SK-N-SH (cell line): Measurements from ENCODE around the gene ANKS6. TPM values are rescaled to one million over a fixed set of nuclear protein-coding genes. Genes with fewer than 3 reads are reported as not detected.
A peak's percentile ranks its signal among the peaks of the same experiment; 100 is the strongest.

Source experiments
- CTCF ChIA-PET: fragments of 300-600, 350-600 bp; formaldehyde crosslinking; extraction: SDS; loops from one replicate; lab custom pipeline; 2021; lab: Yijun Ruan, JAX
- POLR2A ChIA-PET: fragments of 350-600 bp; sonication (Branson Sonifier 250); formaldehyde crosslinking; extraction: SDS; loops from one replicate; lab custom pipeline; 2020; ENCODE audit warnings: antibody characterized with exemption, inconsistent platforms; lab: Yijun Ruan, JAX
- DNase-seq: peaks from one replicate; pipeline ENCODE4 v3.0.0; 2012
- H2AFZ ChIP-seq: fragments of 200-600 bp; sonication (generic); 2 replicates; pipeline ENCODE4 v1.8.1; 2016; ENCODE audit warnings: antibody characterized with exemption, mild to moderate bottlenecking, low read depth
- H3F3A ChIP-seq: fragments of 200-600 bp; sonication (generic); replicated peaks from 2 replicates; pipeline ENCODE3; 2016; ENCODE audit warnings: antibody characterized with exemption, mild to moderate bottlenecking; ENCODE audit not compliant: insufficient read depth
- H3K27ac ChIP-seq, 2 experiments: fragments of 200-500 bp in 1 of 2; fragments of 200-600 bp in 1 of 2; sonication (Bioruptor generic) in 1 of 2; sonication (generic), shearing (Covaris generic) in 1 of 2; 2 replicates each; pipeline versions ENCODE4 v1.5.1 to v1.6.1; 2014 to 2016; ENCODE audit warnings: low read depth in 2 of 2, inconsistent platforms in 1 of 2, low read length in 1 of 2, mild to moderate bottlenecking in 1 of 2, mixed read lengths in 1 of 2
- H3K27me3 ChIP-seq: fragments of 200-600 bp; sonication (generic), shearing (Covaris generic); 2 replicates; pipeline ENCODE4 v1.6.1; 2016; ENCODE audit warnings: mixed run types; ENCODE audit not compliant: insufficient read depth
- H3K36me3 ChIP-seq, 2 experiments: fragments of 200-500 bp in 1 of 2; fragments of 200-600 bp in 1 of 2; sonication (Bioruptor generic) in 1 of 2; sonication (generic) in 1 of 2; replicated peaks in 1 of 2; 2 replicates each; pipeline versions ENCODE3 to v1.5.1; 2014 to 2016; ENCODE audit warnings: low read length in 1 of 2, mild to moderate bottlenecking in 1 of 2; ENCODE audit not compliant: insufficient read depth in 2 of 2, control insufficient read depth in 1 of 2
- H3K4me1 ChIP-seq, 2 experiments: fragments of 200-500 bp in 1 of 2; fragments of 200-600 bp in 1 of 2; sonication (Bioruptor generic) in 1 of 2; sonication (generic), shearing (Covaris generic) in 1 of 2; 2 replicates each; pipeline versions ENCODE4 v1.5.1 to v1.6.1; 2014 to 2016; ENCODE audit warnings: low read depth in 1 of 2, low read length in 1 of 2, mixed run types in 1 of 2; ENCODE audit not compliant: insufficient read depth in 2 of 2, control insufficient read depth in 1 of 2
- H3K4me2 ChIP-seq: fragments of 200-600 bp; sonication (generic), shearing (Covaris generic); 2 replicates; pipeline ENCODE4 v1.6.1; 2017; ENCODE audit warnings: mixed run types
- H3K4me3 ChIP-seq, 2 experiments: fragments of 200-500 bp in 1 of 2; fragments of 200-600 bp in 1 of 2; sonication (Bioruptor generic) in 1 of 2; sonication (generic), shearing (Covaris generic) in 1 of 2; 2 replicates each; pipeline versions ENCODE4 v1.5.1 to v1.8.1; 2014 to 2016; ENCODE audit warnings: low read depth in 2 of 2, inconsistent platforms in 1 of 2, low read length in 1 of 2, mild to moderate bottlenecking in 1 of 2, mixed read lengths in 1 of 2, moderate library complexity in 1 of 2
- H3K79me2 ChIP-seq: fragments of 200-600 bp; sonication (generic); 2 replicates; pipeline ENCODE4 v1.8.1; 2017; ENCODE audit warnings: mild to moderate bottlenecking; ENCODE audit not compliant: insufficient read depth
- H3K9ac ChIP-seq: fragments of 200-600 bp; sonication (generic); 2 replicates; pipeline ENCODE4 v1.6.1; 2017; ENCODE audit warnings: mixed run types
- H3K9me2 ChIP-seq: fragments of 200-600 bp; sonication (generic); 2 replicates; pipeline ENCODE4 v1.6.1; 2017; ENCODE audit warnings: mixed run types
- H3K9me3 ChIP-seq: fragments of 200-600 bp; sonication (generic); 2 replicates; pipeline ENCODE4 v1.6.1; 2017; ENCODE audit warnings: mixed run types, mild to moderate bottlenecking, moderate library complexity
- H4K20me1 ChIP-seq: fragments of 200-600 bp; sonication (generic); 2 replicates; pipeline ENCODE4 v1.6.1; 2017; ENCODE audit warnings: mild to moderate bottlenecking, mixed run types; ENCODE audit not compliant: insufficient read depth
- NFIC ChIP-seq: IDR thresholded peaks from 2 replicates; pipeline ENCODE4 v1.4.0; 2012; ENCODE audit warnings: borderline replicate concordance
- PBX3 ChIP-seq: IDR thresholded peaks from 2 replicates; pipeline ENCODE4; 2012
- RAD21 ChIP-seq: IDR thresholded peaks from 2 replicates; pipeline ENCODE4 v1.6.1; 2012; ENCODE audit warnings: mild to moderate bottlenecking, low read length
- RXRA ChIP-seq: IDR thresholded peaks from 2 replicates; pipeline ENCODE4 v1.4.0; 2012; ENCODE audit warnings: low read depth, mild to moderate bottlenecking, borderline replicate concordance
- SMC3 ChIP-seq: IDR thresholded peaks from 2 replicates; pipeline ENCODE4 v1.6.1; 2012; ENCODE audit warnings: low read depth, low read length, improper control_type of control experiment
- TCF12 ChIP-seq: IDR thresholded peaks from 2 replicates; pipeline ENCODE4 v1.4.0; 2012
- USF1 ChIP-seq: IDR thresholded peaks from 2 replicates; pipeline ENCODE4 v1.4.0; 2012; ENCODE audit warnings: low read depth, borderline replicate concordance
- whole genome bisulfite sequencing: methylation state at CpG from one replicate; pipeline ENCODE4 v1.1.6; 2017; ENCODE audit warnings: low lambda C conversion rate; 5-methylcytosine and 5-hydroxymethylcytosine counted together
- polyA plus RNA-seq, 3 experiments: library from polyadenylated mRNA; depleted of rRNA; stranded (reverse); fragments of >200 nt; gene quantifications; 2 replicates each; pipeline ENCODE4 v1.2.3, GENCODE V29; 2012
- TF ChIP-seq, protein P1 (sequence below): fragments of 200-600 bp; sonication (generic); IDR thresholded peaks from 2 replicates; pipeline ENCODE4 v1.6.1; 2017; ENCODE audit warnings: antibody characterized with exemption, mild to moderate bottlenecking, moderate library complexity
- TF ChIP-seq, protein P2 (sequence below): fragments of 150-350 bp; IDR thresholded peaks from 2 replicates; pipeline ENCODE4 v1.6.1; 2017; ENCODE audit warnings: antibody characterized with exemption, low read length, low read depth, borderline replicate concordance

The ANKS6 gene
- polyA plus RNA-seq, 1 of the 3 experiments (the other 2 are of a cell fraction) = 29.3 TPM

DNA sequence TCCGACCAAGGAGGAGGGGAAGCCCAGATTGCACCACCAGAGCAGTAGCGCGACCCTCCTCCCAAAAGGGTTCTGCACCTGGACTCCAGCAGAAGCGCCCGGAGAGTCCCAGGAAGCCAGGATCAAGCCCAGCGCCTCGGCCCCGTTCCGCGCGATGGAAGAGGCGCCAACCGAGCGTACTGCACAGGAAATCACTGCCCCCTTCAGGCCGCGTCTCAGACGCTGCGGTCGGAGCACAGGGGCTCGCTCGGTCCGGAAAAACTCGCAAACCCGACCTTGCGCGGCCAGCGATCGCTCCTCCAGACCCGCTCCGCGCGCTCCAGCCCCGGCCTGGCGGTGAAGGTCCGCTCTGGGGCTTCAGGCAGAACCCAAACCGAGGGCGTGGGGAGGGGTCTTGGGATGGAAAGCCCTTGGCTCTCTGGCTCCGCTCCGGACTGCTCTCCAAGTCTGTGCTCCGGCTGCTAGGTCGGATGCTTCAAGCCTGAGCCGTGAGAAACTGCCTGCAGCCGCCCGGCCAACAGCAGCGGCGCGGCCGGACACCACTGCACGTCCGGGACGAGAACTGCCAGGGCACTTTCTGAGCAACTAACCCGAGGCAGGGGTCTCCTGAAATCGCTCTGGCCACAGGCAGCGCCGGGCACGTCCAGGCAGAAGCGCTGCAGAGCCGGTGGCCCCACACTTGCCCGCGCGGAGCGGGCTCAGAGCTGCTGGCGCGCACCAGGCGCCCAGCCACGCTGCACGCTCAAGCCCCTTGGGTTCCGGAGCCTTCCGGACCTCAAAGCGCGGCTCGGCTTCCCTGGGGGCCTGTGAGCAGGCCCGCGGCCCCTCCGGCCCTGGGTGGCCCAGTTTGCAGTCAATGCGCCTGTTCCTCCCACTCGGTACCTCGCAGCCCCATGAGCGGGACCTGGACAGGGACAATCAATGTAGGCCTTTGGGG is 88.9 kb downstream of the ANKS6 start:
- no peaks in the 10 kb centered on the region for H3K79me2 ChIP-seq
- H3F3A ChIP-seq = no peaks in the 10 kb centered on the region
- no peaks in the 10 kb centered on the region for H4K20me1 ChIP-seq
- no peak overlapping the region for H3K27ac ChIP-seq
- H3K4me2 ChIP-seq = peak overlapping the region; percentile 67
- no peaks in the 10 kb centered on the region for H3K9me3 ChIP-seq
- no peaks in the 10 kb centered on the region; a peak in 1 of 4 replicates for H3K4me1 ChIP-seq
- POLR2A ChIA-PET = no interaction called here
- 4% methylated on average over 17 of the region's 79 CpGs for WGBS
- CTCF ChIA-PET = interaction anchor here (0.5 to 3.1 kb wide), 10 partner anchors 10 to 425 kb away, joined by 3 to 16 read pairs (median 4); no protein-coding TSS in a partner anchor
- DNase-seq = peak; percentile 84
- no peaks in the 10 kb centered on the region for H3K9me2 ChIP-seq
- peaks cover 54% of the 10 kb centered on the region for H3K27me3 ChIP-seq
- TF ChIP-seq TCF12 (no peak), NFIC (no peak), SMC3 (peak; percentile 45; the same call in 1 of the 2 replicates), RAD21 (peak; percentile 63)
- TF ChIP-seq, protein P1, sequence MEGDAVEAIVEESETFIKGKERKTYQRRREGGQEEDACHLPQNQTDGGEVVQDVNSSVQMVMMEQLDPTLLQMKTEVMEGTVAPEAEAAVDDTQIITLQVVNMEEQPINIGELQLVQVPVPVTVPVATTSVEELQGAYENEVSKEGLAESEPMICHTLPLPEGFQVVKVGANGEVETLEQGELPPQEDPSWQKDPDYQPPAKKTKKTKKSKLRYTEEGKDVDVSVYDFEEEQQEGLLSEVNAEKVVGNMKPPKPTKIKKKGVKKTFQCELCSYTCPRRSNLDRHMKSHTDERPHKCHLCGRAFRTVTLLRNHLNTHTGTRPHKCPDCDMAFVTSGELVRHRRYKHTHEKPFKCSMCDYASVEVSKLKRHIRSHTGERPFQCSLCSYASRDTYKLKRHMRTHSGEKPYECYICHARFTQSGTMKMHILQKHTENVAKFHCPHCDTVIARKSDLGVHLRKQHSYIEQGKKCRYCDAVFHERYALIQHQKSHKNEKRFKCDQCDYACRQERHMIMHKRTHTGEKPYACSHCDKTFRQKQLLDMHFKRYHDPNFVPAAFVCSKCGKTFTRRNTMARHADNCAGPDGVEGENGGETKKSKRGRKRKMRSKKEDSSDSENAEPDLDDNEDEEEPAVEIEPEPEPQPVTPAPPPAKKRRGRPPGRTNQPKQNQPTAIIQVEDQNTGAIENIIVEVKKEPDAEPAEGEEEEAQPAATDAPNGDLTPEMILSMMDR = peak; percentile 56
- H3K4me3 ChIP-seq = peak overlapping the region in 1 of 2 experiments; percentile 54; a peak in 2 of 4 replicates
- H3K9ac ChIP-seq = no peak overlapping the region
- H3K36me3 ChIP-seq = no peaks in the 10 kb centered on the region
- no peak overlapping the region for H2AFZ ChIP-seq

GRCh38 chr9:98706651-98707165 is 89.6 kb downstream of the ANKS6 start:
- Histone ChIP-seq H3K4me3 (no peak overlapping the region), H3K9me3 (no peaks in the 10 kb centered on the region), H3K9ac (no peak overlapping the region), H3K79me2 (no peaks in the 10 kb centered on the region), H3K27me3 (peaks cover 61% of the 10 kb centered on the region), H3K36me3 (no peaks in the 10 kb centered on the region), H4K20me1 (no peaks in the 10 kb centered on the region), H3K27ac (no peak overlapping the region), H2AFZ (no peak overlapping the region), H3K4me1 (no peaks in the 10 kb centered on the region; a peak in 1 of 4 replicates), H3K9me2 (no peaks in the 10 kb centered on the region), H3K4me2 (peak overlapping the region; percentile 67), H3F3A (no peaks in the 10 kb centered on the region)
- no peak for DNase-seq
- WGBS = 39% methylated on average over 7 of the region's 15 CpGs
- ChIA-PET POLR2A (no interaction called here), CTCF (interaction anchor here (0.8 to 3.1 kb wide), 12 partner anchors 10 to 425 kb away, joined by 3 to 16 read pairs (median 4); no protein-coding TSS in a partner anchor)
- TF ChIP-seq RXRA = no peak

GRCh38 chr9:98702835-98703380 is 93.4 kb downstream of the ANKS6 start:
- CTCF ChIA-PET = interaction anchor here (2.3 kb wide), 1 partner anchor 73 kb away, joined by 7 read pairs; no protein-coding TSS in a partner anchor
- POLR2A ChIA-PET = no interaction called here
- TF ChIP-seq PBX3 (no peak), USF1 (no peak)
- TF ChIP-seq, protein P2, sequence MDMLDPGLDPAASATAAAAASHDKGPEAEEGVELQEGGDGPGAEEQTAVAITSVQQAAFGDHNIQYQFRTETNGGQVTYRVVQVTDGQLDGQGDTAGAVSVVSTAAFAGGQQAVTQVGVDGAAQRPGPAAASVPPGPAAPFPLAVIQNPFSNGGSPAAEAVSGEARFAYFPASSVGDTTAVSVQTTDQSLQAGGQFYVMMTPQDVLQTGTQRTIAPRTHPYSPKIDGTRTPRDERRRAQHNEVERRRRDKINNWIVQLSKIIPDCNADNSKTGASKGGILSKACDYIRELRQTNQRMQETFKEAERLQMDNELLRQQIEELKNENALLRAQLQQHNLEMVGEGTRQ = no peak

More at GRCh38 chr9:98702835-98703380, 93.4 kb downstream of the ANKS6 start:
- H2AFZ ChIP-seq = no peak overlapping the region
- WGBS = 21% methylated on average over 2 of the region's 2 CpGs
- H3K79me2 ChIP-seq = no peaks in the 10 kb centered on the region
- H3K27me3 ChIP-seq = peaks cover 53% of the 10 kb centered on the region
- no peak overlapping the region for H3K4me3 ChIP-seq
- no peak overlapping the region for H3K27ac ChIP-seq
- no peaks in the 10 kb centered on the region for H3F3A ChIP-seq
- H3K9ac ChIP-seq = no peak overlapping the region
- H3K9me3 ChIP-seq = no peaks in the 10 kb centered on the region
- no peak for DNase-seq
- H3K4me1 ChIP-seq = peaks cover 0 to 8% of the 10 kb centered on the region in 2 experiments; a peak in 1 of 4 replicates
- no peaks in the 10 kb centered on the region for H3K9me2 ChIP-seq
- no peaks in the 10 kb centered on the region for H3K36me3 ChIP-seq
- H3K4me2 ChIP-seq = no peak overlapping the region
- H4K20me1 ChIP-seq = no peaks in the 10 kb centered on the region
